ENCODE results near the gene SPATA13.

GRCh38 chr13:24168392-24168750, 7.9 kb downstream of the SPATA13 start:
- TF ChIP-seq CTCF (IDR thresholded peaks at IDR 0.05) (no peak), POLR2A (IDR thresholded peaks at IDR 0.05) (no peak)

Measured in vagina (tissue), 2 donors.